Measurements from ENCODE around the gene BPIFB3.

DNA sequence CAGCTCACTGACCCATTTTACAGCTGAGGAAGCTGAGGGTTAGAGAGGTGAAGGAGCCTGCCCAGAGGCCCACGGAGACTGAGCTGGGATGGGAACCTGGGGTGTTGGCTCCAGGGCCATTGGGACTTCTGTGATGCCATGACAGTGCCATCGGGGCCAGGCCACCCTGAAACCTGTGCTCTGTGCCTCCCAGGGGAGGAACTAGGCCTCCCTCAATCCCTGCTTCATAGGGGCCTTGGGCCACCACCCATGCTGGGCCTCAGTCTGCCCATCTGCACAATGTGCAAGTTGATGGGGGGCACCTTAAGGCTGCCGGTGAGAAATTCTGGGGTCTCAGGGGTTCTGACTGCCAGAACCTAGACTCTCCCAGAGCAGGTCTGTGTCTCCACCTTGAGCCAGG is 50.6 kb downstream of the BPIFB3 start:
- TF ChIP-seq, protein P1, sequence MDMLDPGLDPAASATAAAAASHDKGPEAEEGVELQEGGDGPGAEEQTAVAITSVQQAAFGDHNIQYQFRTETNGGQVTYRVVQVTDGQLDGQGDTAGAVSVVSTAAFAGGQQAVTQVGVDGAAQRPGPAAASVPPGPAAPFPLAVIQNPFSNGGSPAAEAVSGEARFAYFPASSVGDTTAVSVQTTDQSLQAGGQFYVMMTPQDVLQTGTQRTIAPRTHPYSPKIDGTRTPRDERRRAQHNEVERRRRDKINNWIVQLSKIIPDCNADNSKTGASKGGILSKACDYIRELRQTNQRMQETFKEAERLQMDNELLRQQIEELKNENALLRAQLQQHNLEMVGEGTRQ (IDR thresholded peaks at IDR 0.05; ENCODE audit: low read depth, low read length), result no peak
- TF ChIP-seq, protein P2, sequence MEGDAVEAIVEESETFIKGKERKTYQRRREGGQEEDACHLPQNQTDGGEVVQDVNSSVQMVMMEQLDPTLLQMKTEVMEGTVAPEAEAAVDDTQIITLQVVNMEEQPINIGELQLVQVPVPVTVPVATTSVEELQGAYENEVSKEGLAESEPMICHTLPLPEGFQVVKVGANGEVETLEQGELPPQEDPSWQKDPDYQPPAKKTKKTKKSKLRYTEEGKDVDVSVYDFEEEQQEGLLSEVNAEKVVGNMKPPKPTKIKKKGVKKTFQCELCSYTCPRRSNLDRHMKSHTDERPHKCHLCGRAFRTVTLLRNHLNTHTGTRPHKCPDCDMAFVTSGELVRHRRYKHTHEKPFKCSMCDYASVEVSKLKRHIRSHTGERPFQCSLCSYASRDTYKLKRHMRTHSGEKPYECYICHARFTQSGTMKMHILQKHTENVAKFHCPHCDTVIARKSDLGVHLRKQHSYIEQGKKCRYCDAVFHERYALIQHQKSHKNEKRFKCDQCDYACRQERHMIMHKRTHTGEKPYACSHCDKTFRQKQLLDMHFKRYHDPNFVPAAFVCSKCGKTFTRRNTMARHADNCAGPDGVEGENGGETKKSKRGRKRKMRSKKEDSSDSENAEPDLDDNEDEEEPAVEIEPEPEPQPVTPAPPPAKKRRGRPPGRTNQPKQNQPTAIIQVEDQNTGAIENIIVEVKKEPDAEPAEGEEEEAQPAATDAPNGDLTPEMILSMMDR (conservative IDR thresholded peaks at IDR 0.05; ENCODE audit: low read depth, low read length), result no peak
- TF ChIP-seq POLR2A (IDR thresholded peaks at IDR 0.05; ENCODE audit: low read depth, low read length) (no peak), BHLHE40 (IDR thresholded peaks at IDR 0.05; ENCODE audit: low read depth, low read length) (no peak), RAD21 (IDR thresholded peaks at IDR 0.05; ENCODE audit: low read length) (no peak), SMC3 (IDR thresholded peaks at IDR 0.05; ENCODE audit: low read depth, low read length) (no peak), MXI1 (IDR thresholded peaks at IDR 0.05; ENCODE audit: borderline replicate concordance, low read depth, low read length) (no peak)
- TF ChIP-seq, protein P3, sequence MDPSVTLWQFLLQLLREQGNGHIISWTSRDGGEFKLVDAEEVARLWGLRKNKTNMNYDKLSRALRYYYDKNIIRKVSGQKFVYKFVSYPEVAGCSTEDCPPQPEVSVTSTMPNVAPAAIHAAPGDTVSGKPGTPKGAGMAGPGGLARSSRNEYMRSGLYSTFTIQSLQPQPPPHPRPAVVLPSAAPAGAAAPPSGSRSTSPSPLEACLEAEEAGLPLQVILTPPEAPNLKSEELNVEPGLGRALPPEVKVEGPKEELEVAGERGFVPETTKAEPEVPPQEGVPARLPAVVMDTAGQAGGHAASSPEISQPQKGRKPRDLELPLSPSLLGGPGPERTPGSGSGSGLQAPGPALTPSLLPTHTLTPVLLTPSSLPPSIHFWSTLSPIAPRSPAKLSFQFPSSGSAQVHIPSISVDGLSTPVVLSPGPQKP (IDR thresholded peaks at IDR 0.05; ENCODE audit: borderline replicate concordance, low read depth, low read length), result no peak

Data from IMR-90 (cell line).